Amygdala (tissue), 56 donors: Measurements from ENCODE around the gene TTI1.
"Not testable (repeated sequence)": the region's sequence is repeated elsewhere in the genome, so short reads cannot be mapped to it uniquely, and the experiment has no call there.

Experiments used
- DNase-seq, 56 donors: peaks; one replicate each; lab custom pipeline; 2025; lab: John Stamatoyannopoulos, UW

TTI1 gene

DNA sequence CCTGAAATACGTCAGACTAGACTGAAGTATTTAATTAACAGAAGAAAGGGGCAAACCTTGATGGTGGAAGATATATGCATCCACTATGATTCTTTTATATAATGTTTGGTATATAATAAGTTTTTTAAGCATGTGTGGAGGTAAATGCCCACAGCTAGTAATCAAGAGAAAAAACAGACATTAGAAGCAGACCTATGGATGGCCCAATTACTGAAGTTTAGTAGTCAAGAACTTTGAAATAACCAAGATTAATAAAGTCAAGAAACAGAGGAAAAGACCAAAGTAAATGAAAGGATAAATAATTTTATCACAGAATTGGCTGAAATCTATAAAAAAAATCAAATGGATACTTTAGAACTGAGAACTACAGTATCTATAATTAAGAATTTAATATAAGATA is 15.3 kb downstream of the TTI1 start:
- DNase-seq = no peak

DNA sequence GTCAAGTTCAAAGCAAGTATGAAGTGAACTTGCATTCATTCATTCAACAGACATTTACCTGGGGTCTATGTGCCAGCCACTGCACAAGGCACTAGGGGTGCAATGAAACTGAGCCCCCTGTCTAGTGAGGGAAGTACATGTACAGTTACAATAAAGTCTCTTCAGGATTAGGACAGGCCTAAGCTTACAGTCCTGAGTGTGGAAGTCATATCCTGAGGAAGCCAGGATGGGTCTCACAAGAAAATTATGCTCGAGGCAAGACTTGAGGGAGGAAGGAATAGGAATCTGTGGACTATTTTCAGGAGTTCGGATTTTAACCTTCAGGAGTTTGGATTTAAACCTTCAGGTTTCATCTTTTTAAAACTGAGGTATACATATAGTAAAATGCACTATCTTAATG is 19.4 kb downstream of the TTI1 start:
- no peak for DNase-seq

DNA sequence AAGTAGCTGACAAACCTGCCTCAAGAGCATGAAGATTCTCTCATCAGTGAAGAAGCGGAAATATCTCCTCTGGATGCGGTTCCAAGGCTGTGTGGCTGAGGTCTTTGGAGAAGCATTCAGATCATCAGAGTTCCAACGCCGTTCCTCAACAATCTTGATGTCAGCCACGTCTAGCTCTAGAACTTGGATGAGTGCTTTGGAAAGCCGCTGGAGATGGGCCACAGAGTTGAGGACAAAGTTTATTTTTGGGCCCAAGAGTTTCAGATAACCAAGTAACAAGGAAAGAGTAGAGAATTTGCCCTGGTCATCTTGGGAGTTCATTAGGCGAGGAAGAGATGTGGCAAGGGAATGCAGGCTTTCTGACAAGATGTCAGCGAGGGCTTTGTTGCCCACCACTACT is 20.9 kb downstream of the TTI1 start:
- DNase-seq = no peak

DNA sequence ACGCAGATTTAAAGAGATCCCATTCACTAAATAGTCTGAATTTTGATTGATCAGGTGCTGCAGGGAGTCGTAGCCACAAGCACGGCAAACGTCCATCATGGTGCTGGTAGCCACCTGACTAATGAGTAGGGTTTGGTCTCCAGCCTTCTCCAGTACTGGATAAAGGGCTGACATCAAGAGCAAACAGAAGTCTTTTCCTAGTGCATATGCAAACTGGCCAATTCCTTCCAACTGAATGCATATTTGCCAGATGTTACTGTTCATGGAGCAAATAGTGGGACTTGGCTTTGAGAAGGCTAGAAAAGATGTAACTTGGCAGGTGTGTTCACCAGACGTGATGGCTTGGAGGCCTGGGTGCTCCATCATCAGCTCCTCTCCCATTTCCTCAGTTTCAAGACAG is 21.6 kb downstream of the TTI1 start:
- DNase-seq = no peak

DNA sequence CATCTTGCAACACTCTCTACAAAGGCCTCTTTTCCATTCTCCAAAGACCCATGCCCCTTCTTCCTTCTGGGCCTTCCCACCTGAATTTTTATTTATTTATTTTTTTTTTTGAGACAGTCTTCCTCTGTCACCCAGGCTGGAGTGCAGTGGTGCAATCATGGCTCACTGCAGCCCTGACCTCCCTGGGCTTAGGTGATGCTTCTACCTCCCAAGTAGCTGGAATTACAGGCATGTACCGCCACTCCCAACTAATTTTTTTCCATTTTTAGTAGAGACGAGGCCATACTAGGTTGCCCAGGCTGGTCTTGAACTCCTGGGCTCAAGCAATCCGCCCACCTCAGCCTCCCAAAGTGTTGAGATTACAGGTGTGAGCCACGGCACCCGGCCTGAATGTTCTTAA is 23.8 kb downstream of the TTI1 start:
- DNase-seq = not testable (repeated sequence)

DNA sequence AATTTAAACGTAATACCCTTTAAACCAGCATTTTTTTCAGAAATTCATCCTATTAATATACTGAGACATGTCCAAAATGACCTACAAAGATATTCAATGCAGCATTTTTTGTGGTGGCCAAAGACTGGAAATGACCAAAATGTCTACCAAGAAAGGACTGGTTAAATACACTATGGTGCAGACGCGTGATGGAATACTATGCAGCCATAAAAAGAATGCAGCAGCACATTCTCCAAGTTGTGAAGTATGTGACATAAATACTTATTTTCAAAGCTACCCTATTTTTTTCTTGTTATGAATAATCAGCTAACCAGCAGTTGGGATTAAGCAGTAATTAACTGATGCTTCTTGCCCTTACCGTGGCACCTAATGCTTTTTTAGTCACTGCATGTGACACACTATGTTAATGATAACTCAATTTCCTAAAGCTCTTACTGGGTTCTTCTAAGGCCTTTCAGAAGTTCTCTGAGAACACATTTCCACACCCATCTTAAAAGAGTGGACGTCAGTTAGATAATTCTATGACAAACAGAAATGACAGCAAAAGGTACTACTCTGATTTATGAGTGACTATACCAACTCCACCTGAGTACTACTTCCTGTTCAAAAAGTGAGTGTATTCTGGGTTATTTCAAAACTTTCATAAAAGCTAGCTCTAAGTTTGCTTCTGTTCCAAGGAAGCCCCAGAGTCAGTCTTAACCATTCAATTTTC is 24.9 kb downstream of the TTI1 start:
- DNase-seq = no peak

DNA sequence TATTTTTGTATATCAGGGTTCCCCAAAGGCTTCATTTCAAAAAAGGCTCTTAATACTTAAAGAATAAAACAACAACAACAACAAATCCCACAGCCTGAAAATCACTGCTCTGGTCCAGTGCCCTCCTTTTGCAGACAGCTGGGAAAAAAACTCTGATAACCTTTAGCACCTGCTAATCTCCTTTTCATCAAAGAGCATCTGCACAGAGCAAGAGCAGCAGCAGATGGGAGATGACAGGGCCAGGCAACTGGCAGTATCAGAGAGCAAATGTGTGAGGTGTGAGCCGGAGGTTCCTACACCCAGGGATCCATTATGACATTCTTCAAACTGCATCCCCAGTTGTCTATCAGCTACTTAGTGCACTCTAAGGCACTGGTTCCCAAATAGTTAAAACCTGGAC is 25.7 kb downstream of the TTI1 start:
- no peak for DNase-seq

DNA sequence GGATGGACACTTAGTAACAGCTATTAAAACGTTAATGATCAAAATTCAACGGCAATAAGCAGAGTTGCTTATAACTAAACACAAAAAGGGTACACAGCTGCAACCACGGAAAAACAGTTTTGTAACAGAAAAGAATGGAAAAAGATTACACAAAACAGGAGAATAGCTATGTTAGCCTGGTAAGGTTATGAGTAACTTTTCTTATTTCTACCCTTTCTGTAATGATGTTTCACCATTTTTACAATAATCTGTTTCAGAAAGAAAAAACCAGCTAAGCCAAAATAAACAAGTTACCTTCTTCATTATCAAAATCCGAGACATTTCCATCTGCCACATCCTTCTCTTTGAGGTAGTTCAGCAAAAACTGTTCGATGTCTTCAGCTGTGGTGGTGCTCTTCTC is 27.4 kb downstream of the TTI1 start:
- no peak for DNase-seq

DNA sequence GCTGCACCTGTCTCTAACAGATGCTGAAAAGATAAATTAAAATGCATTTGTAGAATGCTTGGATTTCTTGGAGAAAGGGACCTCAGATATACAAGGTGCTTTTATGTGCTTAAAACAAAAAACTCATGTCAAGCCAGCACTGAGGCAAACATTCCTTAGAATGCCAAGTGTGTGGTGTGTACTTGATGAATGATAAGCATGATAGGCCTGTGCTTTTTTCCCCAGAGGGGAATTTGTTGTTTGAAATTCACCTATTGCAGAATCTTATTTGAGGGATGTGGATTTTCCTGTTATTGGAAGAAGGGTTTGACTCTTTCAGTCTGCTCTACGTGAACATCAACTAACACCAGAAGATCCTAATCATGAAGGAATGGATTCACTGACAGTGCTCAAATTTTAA is 28.8 kb downstream of the TTI1 start:
- DNase-seq = no peak

DNA sequence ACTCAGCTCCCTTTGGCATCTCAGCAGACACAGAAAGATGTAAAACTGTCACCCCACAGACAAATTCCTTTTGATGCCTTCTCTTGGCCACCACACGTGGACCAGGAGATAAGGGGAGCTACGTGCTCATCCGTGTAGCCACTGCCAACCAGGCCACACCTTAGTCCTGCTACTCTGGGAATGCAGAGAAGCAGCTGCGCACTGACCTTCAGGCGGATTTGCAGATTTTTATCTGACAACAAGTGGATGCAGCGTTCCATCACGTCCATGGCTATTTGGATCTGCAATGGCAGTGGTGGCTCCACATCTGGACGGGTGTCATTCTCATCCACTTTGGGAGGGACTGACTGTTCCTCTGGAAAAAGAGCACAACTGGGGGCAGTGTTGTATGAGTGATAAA is 30.8 kb downstream of the TTI1 start:
- DNase-seq = no peak

DNA sequence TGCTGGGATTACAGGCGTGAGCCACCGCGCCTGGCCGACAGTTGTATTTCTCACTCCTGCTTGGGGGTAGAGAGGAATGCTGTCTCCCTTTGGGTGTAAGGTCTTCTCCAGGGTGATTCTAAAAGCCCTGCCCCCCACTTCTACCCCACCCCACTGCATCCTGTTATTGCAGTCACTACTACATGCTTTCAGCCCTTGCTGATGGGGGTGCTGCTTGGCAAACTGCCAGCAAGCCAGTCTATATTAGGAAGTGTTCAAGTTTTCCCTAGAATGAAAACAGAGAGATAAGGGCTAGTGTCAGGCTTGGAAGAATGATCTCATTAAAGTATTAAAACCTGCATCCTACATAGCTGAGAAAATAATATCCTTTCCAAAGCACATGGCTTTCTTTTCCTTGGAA is 31.3 kb downstream of the TTI1 start:
- DNase-seq = no peak

DNA sequence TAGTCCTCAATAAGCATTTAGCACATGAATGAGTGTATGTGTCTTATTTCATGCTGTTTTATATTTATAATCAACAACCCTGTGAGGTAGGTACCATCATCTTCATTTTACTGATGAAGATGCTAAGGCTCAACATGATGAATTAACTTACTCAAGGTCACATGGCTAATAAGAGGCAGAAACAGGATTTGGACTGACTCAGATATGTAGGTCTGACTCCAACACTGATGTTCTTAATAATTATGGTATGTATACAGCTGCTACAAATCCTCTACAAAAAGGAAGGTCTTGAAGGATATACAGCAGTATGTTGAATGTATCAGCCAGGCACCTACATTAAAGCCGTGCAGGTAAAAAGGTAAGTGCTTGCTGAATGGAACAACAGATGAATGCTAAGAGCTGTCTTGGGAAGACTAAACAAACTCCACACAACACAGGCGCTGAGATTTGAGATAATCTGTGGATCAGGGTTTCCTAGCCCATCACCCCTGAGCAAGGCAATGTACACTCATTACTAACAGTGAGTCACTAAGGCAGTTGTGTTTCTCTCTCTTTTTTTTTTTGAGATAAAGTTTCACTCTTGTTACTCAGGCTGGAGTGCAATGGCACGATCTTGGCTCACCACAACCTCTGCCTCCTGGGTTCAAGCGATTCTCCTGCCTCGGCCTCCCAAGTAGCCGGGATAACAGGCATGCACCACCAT is 31.9 kb downstream of the TTI1 start:
- DNase-seq = no peak

DNA sequence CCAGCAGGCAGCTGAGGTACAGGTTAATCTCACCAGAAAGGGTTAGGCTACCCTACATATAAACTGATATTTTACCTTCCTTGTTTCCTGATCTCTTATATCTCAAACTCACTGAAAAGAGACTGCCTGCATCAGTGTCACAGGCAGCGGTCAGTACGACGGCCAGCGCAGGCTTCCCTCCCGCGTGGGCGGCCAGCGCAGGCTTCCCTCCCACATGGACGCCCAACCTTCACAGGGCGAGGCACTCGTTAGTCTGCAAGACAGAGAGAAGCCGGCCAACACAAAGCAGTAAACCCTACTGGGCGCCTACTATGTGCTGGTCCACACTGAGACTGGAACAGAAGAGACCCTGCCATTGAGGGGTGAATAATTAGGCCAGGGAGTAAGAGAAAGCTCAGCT is 33.0 kb downstream of the TTI1 start:
- no peak for DNase-seq

DNA sequence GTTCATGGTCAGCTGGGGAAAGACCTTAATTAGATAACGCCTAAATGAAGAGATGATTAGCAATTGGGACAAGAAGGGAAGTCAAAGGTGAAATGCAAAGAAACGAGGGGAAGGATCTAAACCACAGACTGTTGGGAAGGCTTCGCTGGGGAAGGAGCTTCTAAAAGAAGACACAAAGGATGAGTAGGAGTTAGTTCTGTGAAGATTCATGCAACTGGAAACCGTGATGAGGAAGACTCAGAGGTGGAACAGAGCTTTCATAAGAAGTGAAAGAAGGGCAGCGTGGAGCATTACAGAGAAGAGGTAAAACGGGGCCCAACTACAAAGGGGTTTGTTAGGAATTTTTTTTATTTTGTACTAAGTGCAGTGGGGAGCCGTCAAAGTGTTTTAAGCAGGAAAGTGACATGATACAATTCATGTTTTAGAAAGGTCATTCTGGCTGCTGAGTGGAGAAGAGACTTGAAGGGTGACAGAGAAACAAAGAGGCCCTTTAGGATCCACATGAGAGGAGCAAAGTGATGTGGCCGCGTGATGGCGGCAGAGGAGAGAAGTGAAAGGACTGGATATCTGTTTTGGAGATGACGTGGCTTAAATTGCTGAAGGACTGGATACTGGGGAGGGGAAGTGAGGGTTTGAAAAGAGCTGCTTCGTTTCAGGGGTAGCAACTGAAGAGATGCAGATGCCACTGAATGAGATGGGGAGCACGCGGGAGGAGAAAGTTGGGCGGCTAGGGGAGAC is 33.6 kb downstream of the TTI1 start:
- peak in 32 of 56 donors; percentile 6 to 75 (median 38) for DNase-seq

DNA sequence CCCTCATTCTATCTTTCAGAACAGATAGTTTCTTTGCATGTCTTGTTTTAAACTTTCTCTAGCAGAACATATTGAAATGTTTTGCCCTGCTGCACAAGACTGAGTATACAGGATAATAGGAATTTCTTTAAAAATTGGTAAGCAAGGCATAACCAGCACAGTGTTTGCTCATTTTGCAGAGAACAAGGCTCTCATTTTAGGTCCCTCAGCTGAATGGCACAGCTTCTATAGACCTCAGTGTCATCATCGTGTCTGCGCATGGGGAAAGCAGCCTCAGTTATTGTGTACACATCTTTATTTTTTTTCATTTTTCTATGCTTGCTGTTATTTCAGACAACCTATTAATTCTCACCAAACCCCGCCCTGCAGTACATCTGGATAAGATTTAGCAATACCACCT is 35.7 kb downstream of the TTI1 start:
- no peak for DNase-seq

DNA sequence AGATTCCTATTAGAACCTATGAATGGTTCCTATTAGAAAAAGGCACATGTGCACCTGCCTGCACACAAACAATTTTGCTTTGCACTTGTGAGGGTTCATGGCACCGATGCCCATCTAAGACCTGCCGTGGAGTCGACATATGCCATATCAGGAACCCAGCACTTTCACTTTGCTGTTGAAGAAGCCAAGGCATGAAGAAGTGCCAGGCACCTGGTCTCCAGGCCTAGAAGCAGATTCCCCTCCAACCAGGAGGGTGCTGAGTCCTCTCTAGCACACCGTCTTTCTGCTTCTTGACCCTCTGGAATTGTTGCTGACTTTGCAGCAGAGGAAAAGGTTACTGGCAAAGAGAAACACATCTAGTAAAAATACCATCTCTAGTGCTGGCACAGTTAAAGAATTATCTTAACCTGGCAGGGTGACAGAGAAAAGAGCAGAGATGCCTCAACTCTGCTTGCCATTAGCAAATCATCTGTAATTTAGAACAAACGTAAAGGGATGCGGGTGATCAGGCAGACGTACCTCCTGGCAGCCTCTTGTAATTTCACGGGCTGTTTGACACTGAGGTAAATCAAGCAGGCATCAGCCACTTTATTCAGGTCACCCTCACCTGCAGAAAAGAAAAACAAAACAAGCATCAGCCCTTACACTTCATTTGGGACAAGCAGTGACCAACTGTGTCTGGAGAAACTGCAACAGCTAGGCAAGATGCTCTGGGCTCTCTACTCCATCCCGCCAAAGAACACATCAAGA is 37.2 kb downstream of the TTI1 start:
- no peak for DNase-seq

DNA sequence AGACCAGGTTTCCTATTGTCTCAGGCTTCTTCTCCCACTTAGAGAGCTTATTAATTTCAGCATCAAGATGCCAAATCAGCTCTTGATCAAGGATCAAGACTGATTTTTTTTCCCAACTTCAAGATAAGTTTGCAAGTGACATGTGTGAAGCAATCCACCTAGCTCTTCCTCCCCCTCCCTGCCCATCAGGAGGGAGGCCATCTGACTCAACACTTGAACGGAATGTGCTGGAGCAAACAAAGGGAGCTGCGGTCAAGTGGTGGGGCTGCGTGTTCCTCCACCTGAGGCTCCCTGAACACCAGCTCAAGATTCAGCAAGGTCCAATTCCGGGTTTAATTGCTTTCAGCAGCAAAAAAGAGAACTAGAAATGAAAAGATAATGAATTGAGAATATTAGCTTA is 38.7 kb downstream of the TTI1 start:
- no peak for DNase-seq

DNA sequence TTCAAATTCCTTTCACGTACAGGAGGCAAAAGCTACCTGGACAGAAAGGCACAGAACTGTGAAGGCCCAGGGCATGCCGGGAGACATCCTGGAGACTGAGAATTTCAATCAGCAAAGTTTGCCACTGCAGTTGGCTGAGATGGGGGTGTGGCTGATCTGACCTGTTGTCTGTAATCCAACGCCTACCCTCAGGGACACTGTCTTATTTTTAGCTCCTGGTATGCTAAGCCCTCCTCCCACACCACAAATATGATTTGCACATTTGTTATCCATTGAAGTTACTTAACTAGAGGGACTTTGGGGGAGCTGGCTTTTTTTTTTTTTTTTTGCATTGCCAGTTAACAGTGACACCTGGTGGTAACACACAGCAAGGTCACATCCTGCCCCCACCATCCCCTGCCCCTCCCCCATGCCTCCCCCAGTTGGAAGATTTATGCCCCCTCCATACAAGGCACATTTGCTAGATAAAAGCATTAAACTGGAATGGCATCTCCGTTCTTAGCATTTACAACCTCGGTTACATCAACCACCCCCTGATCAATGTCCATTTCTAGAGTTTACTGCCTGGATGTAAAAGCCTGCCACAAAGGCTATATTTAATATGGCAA is 40.4 kb downstream of the TTI1 start:
- peak in 5 of 56 donors; percentile 6 to 48 (median 18) for DNase-seq

DNA sequence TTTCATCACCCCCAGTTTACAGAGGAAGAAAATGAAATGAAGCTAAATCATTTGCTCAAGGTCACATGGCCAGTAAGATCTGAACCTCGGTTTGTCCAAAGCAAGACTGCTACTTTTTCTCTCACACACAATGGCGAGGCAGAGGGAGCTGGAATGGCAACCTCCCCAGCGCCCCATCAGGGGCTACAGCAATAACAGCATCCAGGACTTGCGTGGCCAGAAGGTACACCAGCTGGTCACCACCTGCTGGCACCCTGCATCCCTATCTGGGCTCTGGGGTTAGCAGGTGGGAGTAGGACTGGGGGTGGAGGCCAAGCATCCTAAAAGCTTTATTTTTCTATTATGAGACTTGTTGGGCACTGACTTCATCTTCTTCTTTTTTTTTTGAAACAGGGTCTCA is 41.3 kb downstream of the TTI1 start:
- DNase-seq = no peak

DNA sequence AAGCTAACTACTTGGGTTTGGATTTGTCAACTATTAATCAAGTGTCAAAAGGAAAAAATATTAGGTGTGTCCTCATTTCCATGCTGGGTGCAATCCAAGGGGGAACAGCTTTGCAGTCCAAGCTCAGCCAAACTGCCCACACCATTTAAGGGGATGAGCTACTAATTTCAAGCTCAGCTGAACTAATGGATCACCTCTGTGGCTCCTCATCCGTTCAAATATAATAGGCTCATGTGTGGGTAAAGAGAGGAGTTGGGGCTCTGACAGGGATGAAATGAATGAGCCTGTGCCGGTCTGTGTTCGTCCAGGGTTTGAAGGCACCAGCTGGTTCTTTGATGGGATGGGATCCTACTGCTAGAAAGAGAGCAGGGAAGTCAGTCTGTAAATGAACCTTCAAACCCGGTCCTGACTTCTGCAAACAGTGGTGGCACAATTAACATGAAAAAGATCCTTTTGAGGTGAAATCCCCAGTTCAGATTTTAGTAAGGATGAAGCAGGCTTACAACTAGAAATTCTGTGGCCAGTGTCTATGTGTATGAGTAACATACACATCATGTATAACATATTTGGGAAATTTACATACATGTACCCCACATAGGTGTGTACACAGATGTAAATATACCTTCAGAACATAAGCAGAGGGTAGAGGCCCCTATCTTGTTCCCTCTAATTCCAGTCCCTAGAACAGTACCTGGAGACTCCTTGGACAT is 41.9 kb downstream of the TTI1 start:
- DNase-seq = no peak
